RPMI7951 (cell line): ENCODE results near the gene ITGAE. TPM values are rescaled to one million over a fixed set of nuclear protein-coding genes. Genes with fewer than 3 reads are reported as not detected.
A peak's percentile ranks its signal among the peaks of the same experiment; 100 is the strongest.

Experiments
- DNase-seq: peaks from one replicate; pipeline ENCODE4 v3.0.0-alpha.2; 2012; ENCODE audit warnings: low read depth
- total RNA-seq: library from RNA; depleted of rRNA; stranded (reverse); fragments of >200 nt; shearing (Covaris generic); gene quantifications from 2 replicates; pipeline ENCODE4 v1.2.3, GENCODE V29; 2014; rRNA removed

ITGAE gene
- total RNA-seq, 1 experiment from 2014 or later, result 66.8 TPM

GRCh38 chr17:3668279-3669084 lies 132.5 kb downstream of the ITGAE start, which contains the start of the genes EMC6 and TAX1BP3:
Gene EMC6 (plus strand): TSS chr17:3668812. CDS start chr17:3669147, 335 bp downstream.
Gene TAX1BP3 (minus strand): TSS chr17:3668578. CDS start chr17:3668526, 52 bp downstream.
- DNase-seq, result peak; percentile 94

- DNase-seq, result peak; percentile 90
Observed at GRCh38 chr17:3667366-3668278, 133.4 kb downstream of the ITGAE start.

GRCh38 chr17:3666516-3666915 lies 134.5 kb downstream of the ITGAE start:
- no peak for DNase-seq

GRCh38 chr17:3665834-3666233 lies 135.2 kb downstream of the ITGAE start:
- no peak for DNase-seq

Other genes starting within 250 kb of the ITGAE start
- gene TRPV3, start 243.4 kb downstream of the ITGAE start, total RNA-seq, result under 0.01 and 0.10 TPM in 2 replicates
- 0.72 and 0.78 TPM in 2 replicates for gene TRPV1, start 191.8 kb downstream of the ITGAE start, total RNA-seq
- 9.2 and 11.3 TPM in 2 replicates for gene SHPK, start 164.9 kb downstream of the ITGAE start, total RNA-seq
- gene CTNS, start 164.4 kb downstream of the ITGAE start, total RNA-seq, result 9.9 and 10.3 TPM in 2 replicates
- gene TAX1BP3, start 132.6 kb downstream of the ITGAE start, total RNA-seq, result 113 and 148 TPM in 2 replicates
- 47.9 and 64.7 TPM in 2 replicates for gene EMC6, start 132.4 kb downstream of the ITGAE start, total RNA-seq
- gene P2RX5, start 105.0 kb downstream of the ITGAE start, total RNA-seq, result 0.29 and 0.36 TPM in 2 replicates
- gene HASPIN, start 77.3 kb downstream of the ITGAE start, total RNA-seq, result 11.7 and 14.2 TPM in 2 replicates
- 7.9 and 9.7 TPM in 2 replicates for gene NCBP3, start 45.1 kb upstream of the ITGAE start, total RNA-seq
- gene CAMKK1, start 91.9 kb upstream of the ITGAE start, total RNA-seq, result 1.2 and 2.3 TPM in 2 replicates
- not detected in 2 replicates for gene P2RX1, start 115.3 kb upstream of the ITGAE start, total RNA-seq
- gene ATP2A3, start 163.2 kb upstream of the ITGAE start, total RNA-seq, result 0.59 and 0.96 TPM in 2 replicates